AG04449 (cell line): ENCODE measurements around the gene RFC2.

Experiments
- CTCF ChIA-PET: fragments of 350-600 bp; formaldehyde crosslinking; extraction: SDS; loops from one replicate; lab custom pipeline; 2021; ENCODE audit warnings: antibody characterized with exemption; lab: Yijun Ruan, JAX
- POLR2A ChIA-PET: fragments of 400-600, 350-600 bp; formaldehyde crosslinking; extraction: SDS; loops from one replicate; lab custom pipeline; 2020; ENCODE audit warnings: antibody characterized with exemption, inconsistent platforms; lab: Yijun Ruan, JAX
- DNase-seq: peaks from one replicate; pipeline ENCODE4 v3.0.0-alpha.2; 2010; ENCODE audit warnings: low read depth, low spot score
- H3K4me3 ChIP-seq: 2 replicates; pipeline ENCODE4 v1.5.1; 2011; ENCODE audit warnings: low read depth, mild to moderate bottlenecking, control low read depth, low read length
- CTCF ChIP-seq: IDR thresholded peaks from one replicate; pipeline ENCODE4 v1.5.1; 2011; ENCODE audit warnings: mild to moderate bottlenecking, moderate library complexity, low read length, control low read depth, inconsistent platforms; ENCODE audit not compliant: insufficient read depth; ENCODE audit errors: missing control alignments

Gene RFC2

DNA sequence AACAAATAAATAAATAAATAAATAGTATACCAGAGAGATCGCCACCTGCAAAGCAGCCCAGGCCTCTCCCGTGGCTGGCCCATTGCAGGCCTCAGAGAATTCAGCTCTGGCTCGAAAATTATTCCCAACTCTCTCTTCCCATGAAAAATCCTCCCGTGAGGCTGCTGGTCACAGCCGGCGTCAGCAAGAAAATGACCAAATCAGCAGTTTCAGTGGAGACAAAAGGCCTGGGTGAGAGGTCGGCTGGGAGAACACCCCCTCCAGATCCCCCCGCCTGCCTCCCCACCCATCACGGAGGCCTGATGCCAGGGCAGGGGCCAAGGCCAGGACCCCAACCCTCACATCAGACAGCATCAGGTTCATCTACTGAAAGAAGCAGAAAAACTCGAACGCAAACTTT, 31.9 kb upstream of the RFC2 start:
- TF ChIP-seq CTCF = no peak
- CTCF ChIA-PET = interaction anchor here (1.0 to 1.8 kb wide), 3 partner anchors 10 to 115 kb away, joined by 3 to 6 read pairs (median 3); no protein-coding TSS in a partner anchor
- no peak for DNase-seq
- no peak overlapping the region for H3K4me3 ChIP-seq
- POLR2A ChIA-PET = no interaction called here

DNA sequence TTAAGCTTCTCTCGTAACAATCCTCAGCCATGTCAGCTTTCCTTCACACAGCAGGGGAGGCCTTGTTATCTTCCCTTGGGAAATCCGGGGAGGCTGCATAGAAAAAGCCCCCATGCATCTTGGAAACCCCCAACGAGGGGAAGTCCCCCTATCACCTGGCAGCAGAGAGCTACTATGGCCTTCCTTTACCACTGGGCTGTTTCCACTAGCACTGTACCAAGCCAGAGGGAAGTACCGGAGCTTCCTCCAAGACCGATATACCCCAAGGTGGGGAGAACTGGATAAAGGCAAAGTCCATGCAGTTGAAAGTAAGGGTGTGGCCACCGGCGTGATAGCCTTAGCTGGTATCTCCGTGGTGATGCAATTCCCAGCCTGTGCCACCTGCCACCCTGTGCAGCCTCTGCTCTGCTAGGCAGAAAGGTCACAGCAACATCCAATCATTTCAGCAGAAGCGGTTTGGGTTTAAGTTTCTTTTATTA, 30.6 kb upstream of the RFC2 start:
- DNase-seq = no peak
- no peak overlapping the region for H3K4me3 ChIP-seq
- ChIA-PET CTCF (interaction anchor here (0.6 to 2.0 kb wide), 4 partner anchors 9 to 117 kb away, joined by 3 to 12 read pairs (median 6); no protein-coding TSS in a partner anchor), POLR2A (no interaction called here)
- no peak for TF ChIP-seq CTCF

- no peak overlapping the region for H3K4me3 ChIP-seq
- ChIA-PET POLR2A (no interaction called here), CTCF (interaction anchor here (1.4 to 2.0 kb wide), 2 partner anchors 8 to 117 kb away, joined by 8 to 12 read pairs; no protein-coding TSS in a partner anchor)
- TF ChIP-seq CTCF = no peak
- DNase-seq = no peak
Measured at GRCh38 chr7:74283858-74284447, 29.8 kb upstream of the RFC2 start.

DNA sequence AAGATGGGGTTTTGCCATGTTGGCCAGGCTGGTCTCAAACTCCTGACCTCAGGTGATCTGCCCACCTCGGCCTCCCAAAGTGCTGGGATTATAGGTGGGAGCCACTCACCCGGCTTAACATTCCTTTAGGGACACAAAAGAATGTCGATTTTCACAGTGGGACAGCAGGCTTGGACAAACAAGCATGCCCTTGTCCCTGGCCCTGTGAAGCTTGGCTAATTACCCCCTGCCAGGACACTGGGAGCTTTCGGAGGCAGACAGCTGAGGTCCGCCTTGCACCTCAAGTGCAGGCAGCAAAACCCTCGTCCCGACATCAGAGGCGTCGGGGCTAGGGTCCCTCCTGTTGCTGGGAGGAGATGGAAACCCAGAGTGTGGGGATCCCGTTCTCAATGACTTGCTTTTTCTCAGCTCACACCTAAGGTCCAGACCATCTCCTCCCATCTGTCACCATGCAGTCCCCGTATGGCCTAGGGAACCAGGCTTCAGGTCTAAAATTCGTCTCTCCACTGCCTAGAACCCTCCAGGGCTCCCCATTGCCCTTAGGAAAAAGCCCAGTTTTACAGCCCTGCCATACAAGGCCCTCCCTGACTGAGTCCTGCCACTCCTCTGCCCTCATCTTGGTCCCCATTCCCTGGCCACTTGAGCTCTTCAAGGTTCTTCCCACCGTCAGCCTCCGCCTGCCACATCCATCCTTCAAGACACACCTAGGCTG, 28.7 kb upstream of the RFC2 start:
- CTCF ChIA-PET = interaction anchor here (1.1 to 2.0 kb wide), 2 partner anchors 76 to 118 kb away, joined by 3 to 12 read pairs; no protein-coding TSS in a partner anchor
- no peak for DNase-seq
- TF ChIP-seq CTCF = no peak
- POLR2A ChIA-PET = no interaction called here
- no peak overlapping the region for H3K4me3 ChIP-seq

DNA sequence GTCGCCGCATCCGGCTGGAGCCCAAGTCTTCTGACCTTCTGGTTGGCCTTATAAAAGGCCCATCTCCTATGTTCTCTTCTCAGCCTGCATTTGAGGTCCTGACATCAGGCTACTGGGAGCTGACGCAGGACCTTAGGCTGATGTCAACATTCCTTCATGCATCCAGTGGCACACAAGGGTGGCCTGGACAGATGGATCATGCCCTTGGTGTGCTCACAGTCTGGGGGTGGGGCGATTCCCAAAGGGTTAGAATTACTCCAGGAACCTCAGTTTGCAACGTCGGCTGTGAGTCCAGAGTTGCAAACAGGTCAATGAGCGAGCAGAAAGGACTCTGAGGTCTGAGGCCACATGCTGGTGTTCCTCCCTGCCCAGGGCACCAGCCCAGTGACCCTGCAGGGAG, 26.8 kb upstream of the RFC2 start:
- ChIA-PET CTCF (no interaction called here), POLR2A (interaction anchor here (0.7 kb wide), 1 partner anchor 11 kb away, joined by 3 read pairs; no protein-coding TSS in a partner anchor)
- DNase-seq = no peak
- no peak overlapping the region for H3K4me3 ChIP-seq
- TF ChIP-seq CTCF = no peak

DNA sequence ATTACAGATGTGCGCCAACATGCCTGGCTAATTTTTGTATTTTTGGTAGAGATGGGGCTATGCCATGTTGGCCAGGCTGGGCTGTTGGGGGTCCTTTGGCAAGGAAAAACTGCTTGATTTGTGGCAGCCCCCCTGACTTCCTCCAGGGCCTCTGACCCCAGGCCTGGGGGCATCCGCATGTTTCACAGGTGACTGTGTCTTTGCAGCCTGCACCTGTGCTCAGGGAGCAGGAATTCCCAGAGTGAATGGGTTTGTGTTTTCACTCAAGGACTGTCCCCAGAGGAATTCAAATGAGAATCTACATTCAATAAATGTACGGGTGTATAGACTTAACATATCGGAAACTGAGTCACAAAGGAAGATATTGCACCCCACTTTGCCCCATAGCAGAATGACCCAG, 23.4 kb upstream of the RFC2 start:
- CTCF ChIA-PET = no interaction called here
- no peak for DNase-seq
- POLR2A ChIA-PET = no interaction called here
- TF ChIP-seq CTCF = no peak
- no peak overlapping the region for H3K4me3 ChIP-seq
